ENCODE data around the gene ZNF783. TPM values are rescaled to one million over a fixed set of nuclear protein-coding genes. Genes with fewer than 3 reads are reported as not detected.

Gene ZNF783
- total and polyA plus RNA-seq, 9 of the 15 experiments (the other 6 are each of a cell fraction or from before 2014, with no cell fraction given) = 0.66 to 11.2 (median 5.4) TPM

GRCh38 chr7:149317986-149318672 lies 56.1 kb downstream of the ZNF783 start (continued):
- TF ChIP-seq ZNF655 (CRISPR knock-in tag; IDR thresholded peaks at IDR 0.05) (no peak), PTBP1 (IDR thresholded peaks at IDR 0.05; ENCODE audit: low read depth, low read length) (no peak), NELFE (IDR thresholded peaks at IDR 0.05; ENCODE audit: insufficient read depth, insufficient read length) (no peak), RB1 (IDR thresholded peaks at IDR 0.05; ENCODE audit: low read depth) (no peak), CXXC5 (CRISPR knock-in tag; IDR thresholded peaks at IDR 0.05) (0 out of 2 replicates have a peak, but pooled peaks have one; percentile 12), GABPA (tag; conservative IDR thresholded peaks at IDR 0.05; ENCODE audit: low read depth) (no peak), TOE1 (IDR thresholded peaks at IDR 0.05; ENCODE audit: borderline replicate concordance) (0 out of 2 replicates have a peak, but pooled peaks have one; percentile 49), TOE1 (CRISPR knock-in tag; IDR thresholded peaks at IDR 0.05; ENCODE audit: borderline replicate concordance, low read depth) (no peak), POU5F1 (IDR thresholded peaks at IDR 0.05; ENCODE audit: borderline replicate concordance, low read depth, low read length, partially characterized antibody) (no peak), ZNF444 (CRISPR knock-in tag; IDR thresholded peaks at IDR 0.05) (no peak), MTA3 (IDR thresholded peaks at IDR 0.05; ENCODE audit: borderline replicate concordance) (0 out of 2 replicates have a peak, but pooled peaks have one; percentile 53), TBL1XR1 (IDR thresholded peaks at IDR 0.05; ENCODE audit: low read length in 2 of 2) (no peak), POLR3G (IDR thresholded peaks at IDR 0.05; ENCODE audit: extremely low read depth, insufficient read length, insufficient replicate concordance) (no peak), ARID1B (IDR thresholded peaks at IDR 0.05) (no peak), CBX1 (IDR thresholded peaks at IDR 0.05; ENCODE audit: low read depth) (no peak), TEAD2 (tag; IDR thresholded peaks at IDR 0.05) (no peak), ZNF121 (CRISPR knock-in tag; conservative IDR thresholded peaks at IDR 0.05) (no peak), L3MBTL2 (IDR thresholded peaks at IDR 0.05) (no peak), CEBPB (tag; IDR thresholded peaks at IDR 0.05) (0 out of 2 replicates have a peak, but pooled peaks have one; percentile 18), EHMT2 (IDR thresholded peaks at IDR 0.05) (0 out of 2 replicates have a peak, but pooled peaks have one; percentile 27), KDM5B (IDR thresholded peaks at IDR 0.05; ENCODE audit: insufficient replicate concordance, low read depth, low read length) (no peak), BACH1 (tag; IDR thresholded peaks at IDR 0.05) (no peak), HEY1 (CRISPR knock-in tag; IDR thresholded peaks at IDR 0.05; ENCODE audit: borderline replicate concordance) (no peak), DNMT1 (IDR thresholded peaks at IDR 0.05) (no peak), SETDB1 (IDR thresholded peaks at IDR 0.05; ENCODE audit: low read length) (no peak), PYGO2 (tag; IDR thresholded peaks at IDR 0.05) (no peak), MCM5 (IDR thresholded peaks at IDR 0.05; ENCODE audit: low read depth) (no peak)
- TF ChIP-seq, protein P1, sequence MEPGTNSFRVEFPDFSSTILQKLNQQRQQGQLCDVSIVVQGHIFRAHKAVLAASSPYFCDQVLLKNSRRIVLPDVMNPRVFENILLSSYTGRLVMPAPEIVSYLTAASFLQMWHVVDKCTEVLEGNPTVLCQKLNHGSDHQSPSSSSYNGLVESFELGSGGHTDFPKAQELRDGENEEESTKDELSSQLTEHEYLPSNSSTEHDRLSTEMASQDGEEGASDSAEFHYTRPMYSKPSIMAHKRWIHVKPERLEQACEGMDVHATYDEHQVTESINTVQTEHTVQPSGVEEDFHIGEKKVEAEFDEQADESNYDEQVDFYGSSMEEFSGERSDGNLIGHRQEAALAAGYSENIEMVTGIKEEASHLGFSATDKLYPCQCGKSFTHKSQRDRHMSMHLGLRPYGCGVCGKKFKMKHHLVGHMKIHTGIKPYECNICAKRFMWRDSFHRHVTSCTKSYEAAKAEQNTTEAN (CRISPR knock-in tag; IDR thresholded peaks at IDR 0.05) = no peak
- TF ChIP-seq, protein P2, sequence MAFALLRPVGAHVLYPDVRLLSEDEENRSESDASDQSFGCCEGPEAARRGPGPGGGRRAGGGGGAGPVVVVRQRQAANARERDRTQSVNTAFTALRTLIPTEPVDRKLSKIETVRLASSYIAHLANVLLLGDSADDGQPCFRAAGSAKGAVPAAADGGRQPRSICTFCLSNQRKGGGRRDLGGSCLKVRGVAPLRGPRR (CRISPR knock-in tag; IDR thresholded peaks at IDR 0.05) = no peak
